Myocyte (in vitro differentiated cells): ENCODE data around the gene YWHAG. TPM values are rescaled to one million over a fixed set of nuclear protein-coding genes. Genes with fewer than 3 reads are reported as not detected.

Experiments used
- total RNA-seq: library from RNA; depleted of rRNA; stranded (reverse); fragments of >200 nt; gene quantifications from 2 replicates; pipeline ENCODE4 v1.2.3, GENCODE V29; 2014

The YWHAG gene
- total RNA-seq, 1 donor from 2014 or later = 294 TPM

Other genes with a start within 250 kb of the YWHAG start
- gene SRRM3, start 157.1 kb downstream of the YWHAG start, total RNA-seq = 2.8 TPM in 2 replicates
- 702 and 809 TPM in 2 replicates for gene HSPB1, start 56.3 kb downstream of the YWHAG start, total RNA-seq
- gene SSC4D, start 50.7 kb upstream of the YWHAG start, total RNA-seq = 0.88 TPM in 1 of 2 replicates, not detected in the other
- 1.6 TPM in 1 of 2 replicates, not detected in the other for gene ZP3, start 66.0 kb upstream of the YWHAG start, total RNA-seq
- gene DTX2, start 102.7 kb upstream of the YWHAG start, total RNA-seq = 14.4 and 21.7 TPM in 2 replicates
- gene UPK3B, start 151.6 kb upstream of the YWHAG start, total RNA-seq = 0.24 and 0.68 TPM in 2 replicates
- 0.11 and 1.8 TPM in 2 replicates for gene SPDYE16, start 184.3 kb upstream of the YWHAG start, total RNA-seq